Parathyroid adenoma (tissue), 2 donors: ENCODE data around the gene ITPA.

Experiments
- H2AFZ ChIP-seq: fragments of 300-600 bp; sonication (generic); one replicate; pipeline ENCODE4 v1.7.0; 2017; ENCODE audit warnings: antibody characterized with exemption, mild to moderate bottlenecking
- H3K27ac ChIP-seq: fragments of 300-600 bp; sonication (generic); one replicate; pipeline ENCODE4 v1.7.0; 2017
- H3K27me3 ChIP-seq: fragments of 300-600 bp; sonication (generic); one replicate; pipeline ENCODE4 v1.7.0; 2017; ENCODE audit warnings: low read length; ENCODE audit not compliant: control insufficient read depth, insufficient read depth
- H3K36me3 ChIP-seq: fragments of 300-600 bp; sonication (generic); one replicate; pipeline ENCODE4 v1.7.0; 2017; ENCODE audit warnings: low read length; ENCODE audit not compliant: control insufficient read depth, insufficient read depth
- H3K4me1 ChIP-seq: fragments of 300-600 bp; sonication (generic); one replicate; pipeline ENCODE4 v1.7.0; 2017; ENCODE audit warnings: control low read depth
- H3K4me2 ChIP-seq: fragments of 300-600 bp; sonication (generic); one replicate; pipeline ENCODE4 v1.7.0; 2017; ENCODE audit warnings: low read length
- H3K4me3 ChIP-seq: fragments of 300-600 bp; sonication (generic); one replicate; pipeline ENCODE4 v1.7.0; 2017; ENCODE audit warnings: low read depth, low read length
- H3K79me2 ChIP-seq: fragments of 300-600 bp; sonication (generic); one replicate; pipeline ENCODE4 v1.7.0; 2017; ENCODE audit warnings: control low read depth
- H3K9ac ChIP-seq: fragments of 300-600 bp; sonication (generic); one replicate; pipeline ENCODE4 v1.7.0; 2017; ENCODE audit warnings: mild to moderate bottlenecking
- H3K9me3 ChIP-seq: fragments of 300-600 bp; sonication (generic); one replicate; pipeline ENCODE4 v1.7.0; 2017; ENCODE audit warnings: low read length; ENCODE audit not compliant: control insufficient read depth
- CTCF ChIP-seq: fragments of 300-600 bp; sonication (generic); IDR thresholded peaks from one replicate; pipeline ENCODE4 v1.7.0; 2017; ENCODE audit warnings: antibody characterized with exemption, mild to moderate bottlenecking
- donor health status: primary hyperparathyroidism.

Gene ITPA

GRCh38 chr20:3193806-3194616 lies 15.3 kb upstream of the ITPA start:
- Histone ChIP-seq H3K9me3 (no peaks in the 10 kb centered on the region), H3K79me2 (no peaks in the 10 kb centered on the region), H3K4me1 (no peaks in the 10 kb centered on the region), H3K4me3 (no peak overlapping the region), H2AFZ (no peak overlapping the region), H3K36me3 (no peaks in the 10 kb centered on the region), H3K4me2 (no peak overlapping the region), H3K27ac (no peak overlapping the region), H3K27me3 (no peaks in the 10 kb centered on the region), H3K9ac (no peak overlapping the region)
- TF ChIP-seq CTCF = no peak

- TF ChIP-seq CTCF = no peak
- no peak overlapping the region for H3K27ac ChIP-seq
- H3K9ac ChIP-seq = no peak overlapping the region
Observed at GRCh38 chr20:3194617-3195280, 14.5 kb upstream of the ITPA start.

GRCh38 chr20:3195590-3196237 lies 13.6 kb upstream of the ITPA start:
- Histone ChIP-seq H2AFZ (no peak overlapping the region), H3K27me3 (no peaks in the 10 kb centered on the region), H3K9me3 (no peaks in the 10 kb centered on the region), H3K9ac (no peak overlapping the region), H3K4me3 (no peak overlapping the region), H3K4me1 (no peaks in the 10 kb centered on the region), H3K27ac (no peak overlapping the region), H3K79me2 (peaks cover 2% of the 10 kb centered on the region), H3K4me2 (no peak overlapping the region), H3K36me3 (no peaks in the 10 kb centered on the region)
- no peak for TF ChIP-seq CTCF

More at GRCh38 chr20:3194617-3195280, 14.5 kb upstream of the ITPA start:
- Histone ChIP-seq H3K79me2 (no peaks in the 10 kb centered on the region), H2AFZ (no peak overlapping the region), H3K4me2 (no peak overlapping the region), H3K27me3 (no peaks in the 10 kb centered on the region), H3K4me3 (no peak overlapping the region), H3K36me3 (no peaks in the 10 kb centered on the region), H3K4me1 (no peaks in the 10 kb centered on the region), H3K9me3 (no peaks in the 10 kb centered on the region)

GRCh38 chr20:3199206-3199605 lies 10.1 kb upstream of the ITPA start:
- H3K27me3 ChIP-seq = no peaks in the 10 kb centered on the region
- TF ChIP-seq CTCF = no peak
- H3K27ac ChIP-seq = no peak overlapping the region
- no peak overlapping the region for H2AFZ ChIP-seq
- no peaks in the 10 kb centered on the region for H3K36me3 ChIP-seq
- no peak overlapping the region for H3K4me2 ChIP-seq
- peaks cover 8% of the 10 kb centered on the region for H3K4me1 ChIP-seq
- H3K9me3 ChIP-seq = no peaks in the 10 kb centered on the region
- no peak overlapping the region for H3K4me3 ChIP-seq
- peaks cover 19% of the 10 kb centered on the region for H3K79me2 ChIP-seq
- no peak overlapping the region for H3K9ac ChIP-seq
